GM04503 (cell line): ENCODE measurements around the gene FAM180A.
"Not testable (repeated sequence)": the region's sequence is repeated elsewhere in the genome, so short reads cannot be mapped to it uniquely, and the experiment has no call there.

Experiments
- DNase-seq: peaks from one replicate; pipeline ENCODE4 v3.0.0-alpha.2; 2012; ENCODE audit warnings: low read depth

Gene FAM180A

GRCh38 chr7:135741905-135742304, 6.7 kb downstream of the FAM180A start:
- DNase-seq, result no peak

GRCh38 chr7:135740889-135741288, 7.7 kb downstream of the FAM180A start:
- no peak for DNase-seq

GRCh38 chr7:135737306-135737647, 11.3 kb downstream of the FAM180A start:
- not testable (repeated sequence) for DNase-seq

- no peak for DNase-seq
Observed at GRCh38 chr7:135736586-135737305, 11.9 kb downstream of the FAM180A start.

GRCh38 chr7:135734343-135734689, 14.3 kb downstream of the FAM180A start:
- no peak for DNase-seq

- no peak for DNase-seq
Observed at GRCh38 chr7:135733603-135734342, 14.8 kb downstream of the FAM180A start.

- DNase-seq, result no peak
Observed at GRCh38 chr7:135731131-135731530, 17.5 kb downstream of the FAM180A start.

GRCh38 chr7:135729230-135729629, 19.4 kb downstream of the FAM180A start:
- DNase-seq, result no peak

- no peak for DNase-seq
Observed at GRCh38 chr7:135728136-135728669, 20.4 kb downstream of the FAM180A start, which contains the start of gene SLC13A4. SLC13A4 (minus strand) TSS chr7:135728186; CDS start chr7:135727496, 690 bp downstream.

- DNase-seq, result no peak
Observed at GRCh38 chr7:135726911-135727673, 21.5 kb downstream of the FAM180A start.

GRCh38 chr7:135726276-135726788, 22.3 kb downstream of the FAM180A start:
- no peak for DNase-seq

GRCh38 chr7:135723411-135723810, 25.2 kb downstream of the FAM180A start:
- no peak for DNase-seq

GRCh38 chr7:135721198-135721820, 27.3 kb downstream of the FAM180A start:
- DNase-seq, result no peak

GRCh38 chr7:135719688-135720087, 28.9 kb downstream of the FAM180A start:
- no peak for DNase-seq

- no peak for DNase-seq
Observed at GRCh38 chr7:135718794-135719437, 29.7 kb downstream of the FAM180A start.

- DNase-seq, result no peak
Observed at GRCh38 chr7:135718219-135718618, 30.4 kb downstream of the FAM180A start.

- DNase-seq, result no peak
Observed at GRCh38 chr7:135717693-135718092, 30.9 kb downstream of the FAM180A start.

GRCh38 chr7:135716677-135717238, 31.9 kb downstream of the FAM180A start:
- DNase-seq, result peak; percentile 28

GRCh38 chr7:135715673-135716072, 32.9 kb downstream of the FAM180A start:
- no peak for DNase-seq

GRCh38 chr7:135715055-135715522, 33.5 kb downstream of the FAM180A start:
- no peak for DNase-seq

- no peak for DNase-seq
Observed at GRCh38 chr7:135714534-135715009, 34.0 kb downstream of the FAM180A start.
